Bronchial epithelial cell (primary cell): ENCODE results near the gene ZNF622. TPM values are rescaled to one million over a fixed set of nuclear protein-coding genes. Genes with fewer than 3 reads are reported as not detected.

ENCODE experiments used
- DNase-seq: peaks from one replicate; pipeline ENCODE4 v3.0.0-alpha.2; 2010; ENCODE audit warnings: low read depth
- FAIRE-seq: peaks from 2 replicates; lab custom pipeline; 2011; peaks lifted over from hg19 to GRCh38; lab: Jason Lieb, UNC
- H3K27me3 ChIP-seq: 2 replicates; pipeline ENCODE4 v1.5.1; 2011; ENCODE audit warnings: low read length; ENCODE audit not compliant: control insufficient read depth, insufficient read depth
- H3K36me3 ChIP-seq: 2 replicates; pipeline ENCODE4 v1.5.1; 2011; ENCODE audit warnings: low read length; ENCODE audit not compliant: control insufficient read depth, insufficient read depth
- H3K4me3 ChIP-seq: 2 replicates; pipeline ENCODE4 v1.5.1; 2011; ENCODE audit warnings: mild to moderate bottlenecking, low read depth, low read length, control low read depth
- total RNA-seq: library from RNA; depleted of rRNA; stranded (reverse); fragments of >200 nt; gene quantifications from 2 replicates; pipeline ENCODE4 v1.2.1, GENCODE V29; 2014
- TF ChIP-seq, protein P1 (sequence below): IDR thresholded peaks from 2 replicates; pipeline ENCODE4 v1.5.1; 2011; ENCODE audit warnings: mild to moderate bottlenecking, moderate library complexity, low read length, control low read depth, inconsistent platforms; ENCODE audit not compliant: insufficient read depth, severe bottlenecking

The ZNF622 gene
- total RNA-seq, 1 donor from 2014 or later: 72.7 TPM

DNA sequence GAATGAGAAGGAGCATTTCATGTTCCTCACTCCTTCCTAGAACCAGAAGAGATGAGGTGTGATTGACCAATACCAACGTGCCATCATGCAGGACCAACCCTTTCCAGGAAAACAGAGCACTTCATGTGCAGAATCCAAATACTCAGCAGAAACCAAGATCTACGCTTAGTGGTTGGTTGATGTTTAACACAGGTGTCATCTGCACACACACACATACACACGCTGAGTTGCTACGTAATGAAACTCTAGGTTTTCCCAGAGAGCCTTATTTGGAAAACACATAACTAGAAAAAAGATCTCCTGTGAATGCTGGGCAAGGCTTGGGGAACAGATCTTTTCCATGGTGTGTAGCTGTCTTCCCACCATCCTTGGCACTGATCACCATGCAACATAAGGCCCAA, 21.1 kb upstream of the ZNF622 start:
- DNase-seq: no peak
- FAIRE-seq: peak; percentile 18
- no peaks in the 10 kb centered on the region for H3K27me3 ChIP-seq
- TF ChIP-seq, protein P1, sequence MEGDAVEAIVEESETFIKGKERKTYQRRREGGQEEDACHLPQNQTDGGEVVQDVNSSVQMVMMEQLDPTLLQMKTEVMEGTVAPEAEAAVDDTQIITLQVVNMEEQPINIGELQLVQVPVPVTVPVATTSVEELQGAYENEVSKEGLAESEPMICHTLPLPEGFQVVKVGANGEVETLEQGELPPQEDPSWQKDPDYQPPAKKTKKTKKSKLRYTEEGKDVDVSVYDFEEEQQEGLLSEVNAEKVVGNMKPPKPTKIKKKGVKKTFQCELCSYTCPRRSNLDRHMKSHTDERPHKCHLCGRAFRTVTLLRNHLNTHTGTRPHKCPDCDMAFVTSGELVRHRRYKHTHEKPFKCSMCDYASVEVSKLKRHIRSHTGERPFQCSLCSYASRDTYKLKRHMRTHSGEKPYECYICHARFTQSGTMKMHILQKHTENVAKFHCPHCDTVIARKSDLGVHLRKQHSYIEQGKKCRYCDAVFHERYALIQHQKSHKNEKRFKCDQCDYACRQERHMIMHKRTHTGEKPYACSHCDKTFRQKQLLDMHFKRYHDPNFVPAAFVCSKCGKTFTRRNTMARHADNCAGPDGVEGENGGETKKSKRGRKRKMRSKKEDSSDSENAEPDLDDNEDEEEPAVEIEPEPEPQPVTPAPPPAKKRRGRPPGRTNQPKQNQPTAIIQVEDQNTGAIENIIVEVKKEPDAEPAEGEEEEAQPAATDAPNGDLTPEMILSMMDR: no peak
- no peak overlapping the region for H3K4me3 ChIP-seq
- H3K36me3 ChIP-seq: no peaks in the 10 kb centered on the region

DNA sequence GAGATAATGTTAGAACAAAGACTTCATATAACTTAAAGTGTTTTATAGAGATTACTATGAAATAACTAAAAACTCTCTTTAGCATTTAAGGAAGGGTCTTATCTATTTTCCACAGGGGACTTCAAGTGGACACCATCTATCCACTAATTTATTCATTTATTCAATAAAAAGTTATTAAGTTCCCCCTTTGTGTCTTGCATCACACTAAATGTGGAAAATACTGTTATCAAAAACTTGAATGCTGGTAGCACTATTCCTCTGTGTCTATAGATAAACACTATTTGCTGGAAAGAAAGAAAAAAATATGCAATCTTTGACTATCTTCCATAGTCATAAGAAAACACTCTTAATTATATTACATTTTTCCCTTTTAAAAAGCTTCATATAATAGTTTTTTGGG, 20.1 kb upstream of the ZNF622 start:
- DNase-seq (no peak), FAIRE-seq (no peak)
- Histone ChIP-seq H3K4me3 (no peak overlapping the region), H3K27me3 (no peaks in the 10 kb centered on the region), H3K36me3 (no peaks in the 10 kb centered on the region)
- TF ChIP-seq, protein P1: no peak

DNA sequence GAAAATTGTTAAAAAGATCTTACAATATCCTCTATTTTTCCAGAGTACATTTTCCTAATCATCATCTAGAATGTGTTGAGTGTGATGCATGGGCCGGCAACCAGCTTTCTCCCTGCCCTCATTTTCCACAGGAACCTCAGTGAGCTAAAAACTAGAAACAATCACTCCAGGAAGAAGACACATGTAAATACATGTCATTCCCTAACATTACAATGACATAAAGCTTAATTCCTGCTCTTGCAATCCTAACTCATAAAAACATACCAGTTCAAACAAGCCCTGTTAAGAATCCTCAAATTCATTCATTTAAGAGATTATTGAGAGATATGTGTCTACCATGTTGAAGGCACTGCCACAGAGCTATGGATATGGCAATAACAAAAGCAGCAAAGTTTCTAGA, 18.5 kb upstream of the ZNF622 start:
- Histone ChIP-seq H3K27me3 (no peaks in the 10 kb centered on the region), H3K36me3 (no peaks in the 10 kb centered on the region), H3K4me3 (no peak overlapping the region)
- TF ChIP-seq, protein P1: no peak
- FAIRE-seq: no peak
- peak; percentile 83 for DNase-seq

DNA sequence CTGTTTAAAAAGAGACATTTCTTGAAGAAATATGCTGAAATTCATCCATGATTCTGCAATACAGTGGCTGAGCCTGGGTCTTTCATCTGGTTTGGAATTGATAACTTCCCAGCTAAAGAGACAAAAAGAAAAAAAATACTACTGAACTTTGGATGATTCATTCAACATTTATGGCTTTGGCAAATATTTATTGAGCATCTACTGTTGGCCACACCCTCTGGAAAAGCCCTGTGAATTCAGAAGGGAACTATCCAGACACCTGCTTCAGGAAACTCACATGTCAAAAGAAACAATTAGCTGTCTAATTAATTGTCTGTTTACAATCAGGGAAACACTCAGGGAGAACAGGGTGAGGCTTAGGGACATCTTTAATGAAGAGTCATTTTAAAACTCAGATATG, 17.8 kb upstream of the ZNF622 start:
- TF ChIP-seq, protein P1: no peak
- FAIRE-seq (no peak), DNase-seq (peak; percentile 59)
- Histone ChIP-seq H3K27me3 (no peaks in the 10 kb centered on the region), H3K36me3 (no peaks in the 10 kb centered on the region), H3K4me3 (no peak overlapping the region)

DNA sequence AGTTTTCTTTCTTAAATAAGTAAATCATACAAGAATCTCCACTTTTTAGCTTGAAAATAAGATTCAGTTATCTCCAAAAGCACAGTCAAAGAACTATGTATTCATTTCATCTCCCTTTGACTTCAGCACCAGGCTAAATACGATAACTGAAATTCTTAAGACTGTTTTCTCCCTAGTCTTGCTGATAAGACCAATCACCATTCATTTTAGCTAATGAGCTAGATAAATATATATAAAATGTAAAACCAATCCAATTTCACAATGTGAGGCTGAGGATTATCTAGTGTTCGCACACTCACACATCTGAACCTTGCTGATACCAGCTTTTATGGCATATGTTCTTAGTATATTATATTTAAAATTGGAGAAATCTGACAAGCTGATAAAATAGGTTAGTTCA, 17.3 kb upstream of the ZNF622 start:
- no peaks in the 10 kb centered on the region for H3K36me3 ChIP-seq
- TF ChIP-seq, protein P1: no peak
- H3K4me3 ChIP-seq: no peak overlapping the region

DNA sequence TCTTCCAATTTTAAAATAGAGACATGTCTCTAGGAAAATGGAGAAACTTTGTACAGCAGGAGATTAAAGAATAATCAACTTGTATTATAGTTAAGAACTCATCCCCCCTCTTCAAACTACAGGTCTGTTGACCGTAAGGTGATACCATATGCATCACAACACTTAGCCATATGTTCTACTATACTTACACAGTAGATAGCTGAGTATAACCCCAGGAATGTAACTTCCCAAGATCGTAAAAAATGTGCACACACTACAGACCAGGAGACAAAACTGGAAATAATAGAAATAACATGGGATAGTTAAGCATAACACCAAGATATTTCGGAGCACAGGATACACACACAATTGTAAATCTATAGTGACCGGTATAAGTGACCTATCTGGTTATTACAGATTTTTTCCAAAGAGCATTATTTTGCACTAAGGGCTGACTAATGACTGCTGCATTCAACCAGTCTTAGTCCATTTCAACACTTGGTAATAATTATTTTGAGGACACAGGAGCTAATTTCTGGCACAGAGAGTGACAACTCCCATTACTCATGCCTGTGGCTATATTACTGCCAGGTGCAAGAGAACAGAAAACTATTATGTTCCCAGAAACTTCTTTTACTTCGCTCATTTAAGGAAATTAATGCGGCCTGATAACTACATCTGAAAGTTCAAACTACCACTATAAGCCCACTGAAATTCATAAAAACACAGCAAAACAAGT, 15.4 kb upstream of the ZNF622 start:
- peak; percentile 33 for DNase-seq
- no peaks in the 10 kb centered on the region for H3K27me3 ChIP-seq
- no peaks in the 10 kb centered on the region for H3K36me3 ChIP-seq
- no peak overlapping the region for H3K4me3 ChIP-seq
- FAIRE-seq: no peak
- TF ChIP-seq, protein P1: no peak

More for the DNA sequence above, 17.3 kb upstream of the ZNF622 start:
- H3K27me3 ChIP-seq: no peaks in the 10 kb centered on the region
- DNase-seq (no peak), FAIRE-seq (no peak)
